Activated T-helper 2 cell treated with anti-CD3 and anti-CD28 coated beads, Interferon-gamma antibody, Interleukin-2, Interleukin-4, amounts not matched to agents 10 μg/mL and 5 μg/mL and 100 μg/mL, durations not matched to agents 14 hours and 24 hours and 36 hours (primary cell): ENCODE data around the gene PCCA. TPM values are rescaled to one million over a fixed set of nuclear protein-coding genes. Genes with fewer than 3 reads are reported as not detected.
"Not testable (repeated sequence)": the region's sequence is repeated elsewhere in the genome, so short reads cannot be mapped to it uniquely, and the experiment has no call there.

Source experiments
- DNase-seq: peaks from one replicate; pipeline ENCODE4 v3.0.0; 2021; ENCODE audit warnings: low spot score
- H3K27ac Mint-ChIP-seq: one replicate; pipeline ENCODE4 v1.8.0; 2021; ENCODE audit warnings: mixed read lengths
- H3K27me3 Mint-ChIP-seq: one replicate; pipeline ENCODE4 v1.8.0; 2021; ENCODE audit warnings: low read depth, mixed read lengths
- H3K36me3 Mint-ChIP-seq: one replicate; pipeline ENCODE4 v1.8.0; 2021; ENCODE audit warnings: low read depth, mixed read lengths
- H3K4me1 Mint-ChIP-seq: one replicate; pipeline ENCODE4 v1.8.0; 2021; ENCODE audit warnings: low read depth, mixed read lengths
- H3K4me3 Mint-ChIP-seq: one replicate; pipeline ENCODE4 v1.8.0; 2021; ENCODE audit warnings: low read depth, mild to moderate bottlenecking, moderate library complexity, mixed read lengths
- H3K9me3 Mint-ChIP-seq: one replicate; pipeline ENCODE4 v1.8.0; 2021; ENCODE audit warnings: mixed read lengths
- intact Hi-C: fragments of 100-400 bp; cut with micrococcal nuclease; formaldehyde crosslinking; loops from one replicate; pipeline ENCODE4 v1.15.1; 2023
- total RNA-seq: library from RNA; stranded (reverse); gene quantifications from 2 replicates; pipeline ENCODE4 v1.2.3, GENCODE V29; 2022

Gene PCCA
- total RNA-seq, 1 donor from 2014 or later, result 6.7 TPM

DNA sequence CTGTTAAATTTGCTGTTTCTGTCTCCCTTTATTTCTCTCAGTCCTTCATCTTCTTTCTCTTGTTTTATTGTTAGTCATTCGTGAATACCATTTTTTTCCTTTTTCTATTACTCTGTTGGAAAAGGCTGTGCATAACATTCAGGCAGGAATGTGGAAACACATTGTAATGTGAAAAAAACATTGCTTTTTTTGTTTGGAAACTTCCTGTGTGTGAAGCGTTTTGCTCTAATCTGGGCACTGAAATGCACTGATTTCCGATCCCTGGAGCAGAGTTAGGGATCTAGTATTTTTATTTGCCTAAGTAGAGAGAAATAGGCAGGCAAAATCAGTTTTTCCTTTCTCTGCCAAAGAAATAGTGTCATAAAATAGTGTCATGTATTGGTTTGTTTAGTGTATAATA, 155.5 kb downstream of the PCCA start:
- no peaks in the 10 kb centered on the region for H3K4me1 Mint-ChIP-seq
- H3K4me3 Mint-ChIP-seq, result no peak overlapping the region
- H3K9me3 Mint-ChIP-seq, result peaks cover 15% of the 10 kb centered on the region
- H3K36me3 Mint-ChIP-seq, result peaks cover 5% of the 10 kb centered on the region
- peak overlapping the region; percentile 18 for H3K27ac Mint-ChIP-seq
- intact Hi-C loops, result no loop called here
- H3K27me3 Mint-ChIP-seq, result peaks cover 11% of the 10 kb centered on the region
- DNase-seq, result no peak

DNA sequence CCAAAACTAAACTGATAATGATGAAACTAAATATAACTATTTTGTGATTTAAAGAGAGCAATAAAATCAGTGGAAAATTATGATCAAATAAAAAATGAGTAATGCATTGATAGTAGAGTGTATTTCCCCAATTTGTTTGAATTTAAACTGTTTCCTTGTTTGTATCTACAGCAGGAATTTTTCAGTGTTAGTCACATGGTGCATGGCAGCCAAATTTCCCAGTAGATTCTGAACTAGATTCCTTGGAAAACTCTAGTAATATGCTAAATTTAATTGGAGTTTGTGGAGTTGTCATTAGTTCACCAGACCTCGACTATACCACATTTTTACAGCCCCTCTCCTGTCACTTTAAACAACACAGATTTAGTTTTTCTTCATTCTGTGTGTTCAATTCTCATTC, 156.2 kb downstream of the PCCA start:
- Mint-ChIP-seq H3K27me3 (peaks cover 6% of the 10 kb centered on the region), H3K27ac (no peak overlapping the region), H3K36me3 (peaks cover 5% of the 10 kb centered on the region), H3K9me3 (peaks cover 16% of the 10 kb centered on the region), H3K4me3 (no peak overlapping the region), H3K4me1 (no peaks in the 10 kb centered on the region)
- intact Hi-C loops, result no loop called here
- no peak for DNase-seq

DNA sequence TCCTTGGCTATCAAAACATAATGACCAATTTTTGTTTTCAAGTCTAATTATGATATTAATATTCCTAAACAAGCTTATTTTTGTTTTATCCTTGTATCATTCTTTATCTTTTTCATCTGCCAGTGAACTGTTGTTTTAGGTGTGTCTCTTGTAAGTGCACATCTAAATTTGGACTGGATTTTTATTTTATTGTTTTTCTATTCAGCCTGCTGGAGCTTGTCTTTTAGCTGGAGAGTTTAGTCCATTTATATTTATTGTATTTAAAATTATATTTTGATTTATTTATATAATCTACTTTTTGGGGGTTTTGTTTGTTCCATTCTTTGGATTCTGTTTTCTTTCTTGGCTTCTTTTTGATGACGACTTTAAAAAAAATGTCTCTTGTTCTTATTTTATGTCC, 159.0 kb downstream of the PCCA start:
- H3K4me1 Mint-ChIP-seq, result no peaks in the 10 kb centered on the region
- no peak for DNase-seq
- H3K4me3 Mint-ChIP-seq, result no peak overlapping the region
- H3K27ac Mint-ChIP-seq, result no peak overlapping the region
- H3K9me3 Mint-ChIP-seq, result peaks cover 16% of the 10 kb centered on the region
- peaks cover 5% of the 10 kb centered on the region for H3K36me3 Mint-ChIP-seq
- intact Hi-C loops, result no loop called here
- H3K27me3 Mint-ChIP-seq, result peaks cover 4% of the 10 kb centered on the region

DNA sequence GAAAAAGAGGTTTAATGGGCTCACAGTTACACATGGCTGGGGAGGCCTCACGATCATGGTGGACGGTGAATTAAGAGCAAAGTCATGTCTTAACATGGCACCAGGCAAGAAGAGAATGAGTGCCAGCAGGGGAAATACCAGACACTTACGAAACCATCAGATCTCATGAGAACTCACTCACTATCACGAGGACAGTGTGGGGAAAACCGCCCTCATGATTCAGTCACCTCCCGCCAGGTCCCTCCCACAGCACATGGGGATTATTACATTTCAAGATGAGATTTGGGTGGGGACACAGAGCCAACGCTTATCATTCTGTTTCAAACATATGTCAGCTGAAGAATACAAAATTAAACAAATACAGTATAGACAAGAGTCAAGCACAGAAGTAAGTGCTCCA, 165.1 kb downstream of the PCCA start:
- Mint-ChIP-seq H3K4me1 (peaks cover 2% of the 10 kb centered on the region), H3K27me3 (no peaks in the 10 kb centered on the region), H3K27ac (no peak overlapping the region), H3K4me3 (no peak overlapping the region), H3K36me3 (no peaks in the 10 kb centered on the region), H3K9me3 (peaks cover 6% of the 10 kb centered on the region)
- intact Hi-C loops, result no loop called here
- no peak for DNase-seq

DNA sequence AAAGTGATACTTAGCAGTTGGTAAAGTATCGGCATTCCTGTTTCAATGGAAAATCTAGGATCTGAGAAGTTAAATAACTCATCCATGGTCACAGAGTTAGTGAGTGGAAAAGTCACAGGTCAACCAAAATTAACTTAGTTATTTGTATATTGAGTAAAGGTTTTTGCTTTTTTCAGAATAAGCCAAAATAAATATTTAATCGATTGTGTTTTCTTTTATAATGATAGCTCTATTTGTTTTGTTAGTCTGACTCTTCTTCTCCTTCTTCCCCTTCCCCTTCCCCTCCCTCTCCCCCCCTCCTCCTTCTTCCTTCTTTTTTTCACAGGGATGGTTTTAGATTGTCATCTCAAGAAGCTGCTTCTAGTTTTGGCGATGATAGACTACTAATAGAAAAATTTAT, 173.5 kb downstream of the PCCA start:
- intact Hi-C loops, result no loop called here
- Mint-ChIP-seq H3K4me1 (no peaks in the 10 kb centered on the region), H3K27me3 (no peaks in the 10 kb centered on the region), H3K27ac (no peak overlapping the region), H3K4me3 (no peak overlapping the region), H3K9me3 (no peaks in the 10 kb centered on the region), H3K36me3 (no peaks in the 10 kb centered on the region)
- no peak for DNase-seq

DNA sequence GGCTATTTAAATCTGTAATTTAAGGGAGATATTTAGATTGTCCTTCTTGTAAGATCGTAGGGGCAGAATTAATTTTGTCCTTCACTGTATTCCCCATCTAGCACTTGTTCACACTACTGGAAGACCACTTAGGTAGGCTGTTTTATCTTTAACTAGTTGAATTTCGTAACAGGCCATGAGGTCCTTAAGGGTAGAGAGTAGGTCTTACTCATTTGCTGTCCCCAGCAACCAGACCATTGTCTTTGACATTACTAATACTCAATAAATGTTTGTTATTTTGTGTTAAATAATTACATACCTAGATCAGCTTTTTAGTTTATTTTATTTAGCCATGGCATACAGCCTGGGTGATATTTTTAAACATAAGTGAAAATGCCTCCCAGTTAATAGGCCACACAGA, 177.1 kb downstream of the PCCA start:
- Mint-ChIP-seq H3K4me1 (no peaks in the 10 kb centered on the region), H3K4me3 (no peak overlapping the region), H3K36me3 (no peaks in the 10 kb centered on the region), H3K27ac (no peak overlapping the region), H3K27me3 (no peaks in the 10 kb centered on the region), H3K9me3 (no peaks in the 10 kb centered on the region)
- DNase-seq, result no peak
- intact Hi-C loops, result no loop called here

DNA sequence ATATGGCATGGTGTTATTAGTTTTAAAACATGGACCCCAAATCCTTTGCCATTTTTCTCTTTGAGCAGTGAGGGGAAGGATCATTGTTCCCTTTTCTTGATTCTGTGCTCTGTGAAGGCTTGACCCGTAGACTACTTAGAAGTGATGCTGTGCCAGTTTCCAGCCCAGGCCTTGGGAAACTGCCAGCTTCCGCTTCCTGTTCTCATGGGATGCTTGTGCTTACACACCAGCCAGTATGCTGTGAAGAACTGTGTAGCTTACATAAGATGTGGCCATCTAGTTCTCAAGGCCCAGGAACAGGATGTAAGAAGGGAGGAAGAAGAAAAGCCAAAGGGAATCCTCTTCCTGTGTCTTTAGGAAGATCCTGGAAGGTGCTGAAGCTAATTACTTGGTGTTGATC, 180.9 kb downstream of the PCCA start:
- no peaks in the 10 kb centered on the region for H3K9me3 Mint-ChIP-seq
- H3K4me3 Mint-ChIP-seq, result no peak overlapping the region
- H3K4me1 Mint-ChIP-seq, result no peaks in the 10 kb centered on the region
- H3K27me3 Mint-ChIP-seq, result no peaks in the 10 kb centered on the region
- no peaks in the 10 kb centered on the region for H3K36me3 Mint-ChIP-seq
- H3K27ac Mint-ChIP-seq, result no peak overlapping the region
- no peak for DNase-seq
- intact Hi-C loops, result no loop called here

DNA sequence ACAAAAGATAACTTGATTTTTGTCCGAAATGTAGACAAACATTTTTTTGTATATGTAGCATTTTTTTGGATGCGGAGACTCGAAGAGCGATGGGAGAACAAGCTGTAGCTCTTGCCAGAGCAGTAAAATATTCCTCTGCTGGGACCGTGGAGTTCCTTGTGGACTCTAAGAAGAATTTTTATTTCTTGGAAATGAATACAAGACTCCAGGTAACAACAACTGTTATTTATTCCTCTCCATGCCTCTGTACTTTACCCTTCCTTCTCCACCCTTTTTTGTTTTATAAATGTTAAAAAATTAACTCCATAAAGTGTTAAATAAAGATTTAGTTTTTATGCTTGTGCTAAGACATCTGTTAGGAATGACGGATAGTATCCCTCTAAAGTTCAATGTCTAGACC, 184.2 kb downstream of the PCCA start:
- intact Hi-C loops, result no loop called here
- Mint-ChIP-seq H3K4me1 (no peaks in the 10 kb centered on the region), H3K9me3 (no peaks in the 10 kb centered on the region), H3K36me3 (no peaks in the 10 kb centered on the region), H3K27me3 (no peaks in the 10 kb centered on the region), H3K4me3 (no peak overlapping the region), H3K27ac (no peak overlapping the region)
- no peak for DNase-seq

DNA sequence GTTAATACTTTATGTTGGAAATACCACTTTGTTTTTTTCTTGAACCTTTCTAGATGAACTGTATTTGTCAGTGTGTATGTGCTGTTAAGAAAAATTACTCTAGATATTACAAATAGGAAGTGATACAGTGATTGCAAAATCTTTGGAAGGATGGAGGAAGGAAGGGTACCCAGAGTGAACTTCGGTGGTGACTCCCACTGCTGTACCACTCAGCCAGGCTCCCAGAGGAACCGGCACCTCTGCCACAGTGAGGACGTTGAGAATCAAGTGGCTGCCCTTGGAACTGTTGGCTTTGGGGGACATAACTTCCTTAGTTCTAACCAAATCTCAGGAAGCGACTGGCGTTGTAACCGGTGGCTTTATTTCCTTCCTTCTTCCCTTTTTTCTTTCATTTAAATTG, 184.7 kb downstream of the PCCA start:
- intact Hi-C loops, result no loop called here
- no peaks in the 10 kb centered on the region for H3K4me1 Mint-ChIP-seq
- no peak overlapping the region for H3K4me3 Mint-ChIP-seq
- H3K27me3 Mint-ChIP-seq, result no peaks in the 10 kb centered on the region
- H3K27ac Mint-ChIP-seq, result no peak overlapping the region
- DNase-seq, result no peak
- H3K36me3 Mint-ChIP-seq, result no peaks in the 10 kb centered on the region
- H3K9me3 Mint-ChIP-seq, result no peaks in the 10 kb centered on the region

DNA sequence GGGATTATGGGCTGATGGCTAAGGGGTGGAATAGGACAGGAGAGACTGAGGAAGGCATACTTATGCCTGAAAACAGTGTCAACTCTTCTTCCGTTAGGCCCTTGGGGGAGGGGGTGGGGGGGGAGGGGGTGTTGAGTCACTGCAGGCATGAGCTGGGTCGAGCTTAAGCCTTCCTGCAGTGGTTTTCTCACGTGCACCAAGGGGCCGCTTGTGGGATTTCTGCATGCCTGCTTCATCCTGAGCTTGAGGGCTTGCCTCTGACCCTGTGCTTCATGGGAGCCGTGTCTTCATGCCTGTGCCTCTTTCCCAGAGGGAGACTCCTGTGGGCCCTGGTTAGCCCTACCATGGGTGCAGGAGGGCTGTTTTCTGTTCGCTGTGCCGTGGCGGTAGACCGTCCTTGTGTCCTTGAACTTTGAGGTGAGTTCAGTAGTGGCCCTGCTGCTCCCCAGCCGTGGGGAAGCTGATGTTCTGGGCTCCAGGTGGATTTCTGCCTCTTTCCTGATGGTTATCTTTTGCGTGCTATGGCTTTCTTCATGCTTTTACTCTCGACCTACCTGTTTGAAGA, 186.1 kb downstream of the PCCA start:
- Mint-ChIP-seq H3K27ac (no peak overlapping the region), H3K36me3 (no peaks in the 10 kb centered on the region), H3K27me3 (no peaks in the 10 kb centered on the region), H3K4me1 (no peaks in the 10 kb centered on the region), H3K4me3 (no peak overlapping the region), H3K9me3 (no peaks in the 10 kb centered on the region)
- no peak for DNase-seq
- intact Hi-C loops, result no loop called here

DNA sequence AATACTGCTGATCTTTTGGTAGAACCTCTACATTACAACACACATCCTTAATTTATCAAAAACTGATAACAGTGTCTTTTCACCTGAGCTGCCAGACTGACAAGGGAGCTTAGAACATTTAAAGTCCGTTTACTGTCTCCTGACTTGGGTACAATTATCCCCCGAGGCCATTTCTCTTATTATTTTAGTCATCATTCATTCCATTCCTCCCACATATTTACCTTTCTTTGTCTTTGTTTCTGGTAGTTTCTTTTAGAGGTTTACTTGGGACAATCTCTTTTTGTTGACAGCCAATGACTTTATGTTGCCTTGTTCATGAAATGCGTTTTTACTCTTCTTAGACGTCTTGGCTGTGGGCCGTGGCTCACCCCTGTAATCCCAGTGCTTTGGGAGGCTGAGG, 186.9 kb downstream of the PCCA start:
- H3K27ac Mint-ChIP-seq, result no peak overlapping the region
- DNase-seq, result no peak
- no peaks in the 10 kb centered on the region for H3K27me3 Mint-ChIP-seq
- H3K9me3 Mint-ChIP-seq, result no peaks in the 10 kb centered on the region
- H3K36me3 Mint-ChIP-seq, result no peaks in the 10 kb centered on the region
- intact Hi-C loops, result no loop called here
- H3K4me3 Mint-ChIP-seq, result no peak overlapping the region
- H3K4me1 Mint-ChIP-seq, result no peaks in the 10 kb centered on the region

DNA sequence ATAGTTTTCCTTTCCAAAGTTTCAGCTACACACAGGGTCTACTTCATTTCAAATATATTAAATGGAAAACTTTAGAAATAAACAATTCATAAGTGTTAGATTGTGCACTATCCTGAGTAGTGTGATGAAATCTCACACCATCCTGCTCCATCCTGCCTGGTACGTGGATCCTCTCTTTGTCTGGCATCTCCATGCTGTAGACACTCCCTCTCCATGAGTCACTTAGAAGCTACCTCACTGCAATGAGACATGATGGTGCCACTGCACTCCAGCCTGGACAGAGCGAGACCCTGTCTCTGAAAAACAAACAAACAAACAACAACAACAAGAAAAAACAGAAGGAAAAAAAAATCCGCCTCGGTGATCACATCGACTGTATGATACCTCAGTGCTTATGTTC, 191.8 kb downstream of the PCCA start:
- intact Hi-C loops, result no loop called here
- no peak overlapping the region for H3K27ac Mint-ChIP-seq
- H3K9me3 Mint-ChIP-seq, result no peaks in the 10 kb centered on the region
- no peak overlapping the region for H3K4me3 Mint-ChIP-seq
- no peak for DNase-seq
- H3K36me3 Mint-ChIP-seq, result no peaks in the 10 kb centered on the region
- no peaks in the 10 kb centered on the region for H3K27me3 Mint-ChIP-seq
- no peaks in the 10 kb centered on the region for H3K4me1 Mint-ChIP-seq

DNA sequence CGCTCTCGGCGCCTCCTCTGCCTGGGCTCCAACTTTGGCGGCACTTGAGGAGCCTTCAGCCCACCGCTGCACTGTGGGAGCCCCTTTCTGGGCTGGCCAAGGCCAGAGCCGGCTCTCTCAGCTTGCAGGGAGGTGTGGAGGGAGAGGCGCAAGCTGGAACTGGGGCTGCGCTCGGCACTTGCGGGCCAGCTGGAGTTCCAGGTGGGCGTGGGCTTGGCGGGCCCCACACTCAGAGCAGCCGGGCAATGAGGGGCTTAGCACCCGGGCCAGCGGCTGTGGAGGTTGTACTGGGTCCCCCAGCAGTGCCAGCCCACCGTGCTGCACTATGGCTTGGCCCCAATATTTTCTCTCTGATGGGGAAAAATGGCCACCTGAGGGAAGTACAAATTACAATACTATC, 193.4 kb downstream of the PCCA start:
- H3K36me3 Mint-ChIP-seq, intact Hi-C loops, H3K9me3 Mint-ChIP-seq, DNase-seq, H3K4me3 Mint-ChIP-seq, H3K27me3 Mint-ChIP-seq, H3K27ac Mint-ChIP-seq, H3K4me1 Mint-ChIP-seq: not testable (repeated sequence)

DNA sequence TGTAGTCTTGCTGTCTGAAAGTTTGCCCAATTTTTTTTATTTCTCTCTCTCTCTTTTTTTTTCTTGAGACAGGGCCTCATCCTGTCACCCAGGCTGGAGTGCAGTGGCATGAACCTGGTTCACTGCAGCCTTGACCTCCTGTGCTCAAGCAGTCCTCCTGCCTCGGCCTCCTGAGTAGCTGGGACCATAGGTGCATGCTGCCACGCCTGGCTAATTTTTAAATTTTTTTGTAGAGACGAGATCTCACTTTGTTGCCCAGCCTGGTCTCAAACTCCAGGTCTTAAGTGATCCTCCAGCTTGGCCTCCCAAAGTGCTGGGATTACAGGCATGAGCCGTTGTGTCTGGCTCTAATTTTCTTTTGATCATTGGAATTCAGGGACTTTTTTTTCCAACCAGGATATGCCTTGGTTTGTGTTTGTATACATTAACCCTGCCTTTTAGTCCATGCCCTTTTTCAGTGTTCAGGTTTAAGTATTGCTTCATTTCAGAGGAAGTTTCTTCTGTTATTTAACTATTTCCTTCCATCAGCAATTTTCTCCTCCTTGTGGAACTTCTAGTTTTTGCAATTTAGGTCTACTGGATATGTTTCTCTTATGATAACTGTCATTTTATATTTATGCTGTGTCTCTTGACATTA, 201.4 kb downstream of the PCCA start:
- Mint-ChIP-seq H3K4me1 (no peaks in the 10 kb centered on the region), H3K27ac (no peak overlapping the region), H3K27me3 (peaks cover 12% of the 10 kb centered on the region), H3K4me3 (no peak overlapping the region), H3K9me3 (no peaks in the 10 kb centered on the region), H3K36me3 (no peaks in the 10 kb centered on the region)
- intact Hi-C loops, result no loop called here
- no peak for DNase-seq
